Epithelial cell of proximal tubule (primary cell): Measurements from ENCODE around the gene B3GALT5. TPM values are rescaled to one million over a fixed set of nuclear protein-coding genes. Genes with fewer than 3 reads are reported as not detected.
A peak's percentile ranks its signal among the peaks of the same experiment; 100 is the strongest.

ENCODE experiments used
- DNase-seq: peaks from one replicate; pipeline ENCODE4 v3.0.0-alpha.2; 2011; ENCODE audit warnings: low read depth
- H3K4me3 ChIP-seq: 2 replicates; pipeline ENCODE4 v1.5.1; 2011; ENCODE audit warnings: low read depth, mild to moderate bottlenecking, low read length
- total RNA-seq: library from RNA; depleted of rRNA; stranded (reverse); fragments of >200 nt; gene quantifications from 2 replicates; pipeline ENCODE4 v1.2.3, GENCODE V29; 2015
- TF ChIP-seq, protein P1 (sequence below): conservative IDR thresholded peaks from 2 replicates; pipeline ENCODE4 v1.5.1; 2012; ENCODE audit warnings: low read depth, mild to moderate bottlenecking, low read length

B3GALT5 gene
- total RNA-seq, 1 donor from 2014 or later, result 3.6 TPM

DNA sequence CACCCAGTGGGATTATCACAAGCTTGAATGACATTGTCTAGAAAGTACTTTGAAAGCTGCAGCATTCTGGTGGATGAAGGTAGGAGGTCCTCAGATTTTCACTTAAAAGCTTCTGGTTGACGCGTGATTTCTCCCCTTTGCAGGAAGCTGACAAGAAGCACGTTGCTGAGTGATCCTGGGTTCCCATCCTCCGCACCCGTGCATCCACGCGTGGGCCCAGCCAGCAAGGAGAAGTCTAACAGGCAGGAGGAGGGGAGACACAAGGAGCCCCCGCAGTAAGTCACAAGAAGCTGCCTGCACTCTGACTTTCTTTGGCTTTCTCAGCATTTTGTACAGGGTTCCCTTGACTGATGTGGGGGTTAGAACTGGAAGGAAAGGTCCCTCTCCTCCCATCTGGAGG is 7.8 kb upstream of the B3GALT5 start:
- DNase-seq, result no peak
- H3K4me3 ChIP-seq, result no peak overlapping the region
- TF ChIP-seq, protein P1, sequence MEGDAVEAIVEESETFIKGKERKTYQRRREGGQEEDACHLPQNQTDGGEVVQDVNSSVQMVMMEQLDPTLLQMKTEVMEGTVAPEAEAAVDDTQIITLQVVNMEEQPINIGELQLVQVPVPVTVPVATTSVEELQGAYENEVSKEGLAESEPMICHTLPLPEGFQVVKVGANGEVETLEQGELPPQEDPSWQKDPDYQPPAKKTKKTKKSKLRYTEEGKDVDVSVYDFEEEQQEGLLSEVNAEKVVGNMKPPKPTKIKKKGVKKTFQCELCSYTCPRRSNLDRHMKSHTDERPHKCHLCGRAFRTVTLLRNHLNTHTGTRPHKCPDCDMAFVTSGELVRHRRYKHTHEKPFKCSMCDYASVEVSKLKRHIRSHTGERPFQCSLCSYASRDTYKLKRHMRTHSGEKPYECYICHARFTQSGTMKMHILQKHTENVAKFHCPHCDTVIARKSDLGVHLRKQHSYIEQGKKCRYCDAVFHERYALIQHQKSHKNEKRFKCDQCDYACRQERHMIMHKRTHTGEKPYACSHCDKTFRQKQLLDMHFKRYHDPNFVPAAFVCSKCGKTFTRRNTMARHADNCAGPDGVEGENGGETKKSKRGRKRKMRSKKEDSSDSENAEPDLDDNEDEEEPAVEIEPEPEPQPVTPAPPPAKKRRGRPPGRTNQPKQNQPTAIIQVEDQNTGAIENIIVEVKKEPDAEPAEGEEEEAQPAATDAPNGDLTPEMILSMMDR, result no peak

DNA sequence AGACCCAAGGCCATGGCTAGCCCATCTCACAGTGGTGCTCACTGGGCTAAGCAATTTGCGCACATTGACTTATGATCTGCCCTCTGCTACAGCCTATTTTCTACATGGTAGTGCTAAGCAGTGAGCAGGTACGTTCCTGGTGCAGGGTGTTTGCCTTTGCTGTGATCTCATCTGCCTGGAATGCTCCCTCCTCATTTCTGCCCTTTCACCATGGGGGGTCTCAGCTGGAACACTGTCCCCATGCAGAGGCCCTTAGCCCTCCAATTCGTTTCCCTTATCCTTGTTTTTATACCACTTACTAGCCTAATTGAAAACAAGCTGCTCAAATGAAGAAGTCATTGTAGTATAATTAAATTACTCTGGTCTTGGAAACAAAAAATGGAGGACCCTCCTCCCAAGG is 2.0 kb upstream of the B3GALT5 start:
- no peak for DNase-seq
- TF ChIP-seq, protein P1, result no peak
- no peak overlapping the region for H3K4me3 ChIP-seq

DNA sequence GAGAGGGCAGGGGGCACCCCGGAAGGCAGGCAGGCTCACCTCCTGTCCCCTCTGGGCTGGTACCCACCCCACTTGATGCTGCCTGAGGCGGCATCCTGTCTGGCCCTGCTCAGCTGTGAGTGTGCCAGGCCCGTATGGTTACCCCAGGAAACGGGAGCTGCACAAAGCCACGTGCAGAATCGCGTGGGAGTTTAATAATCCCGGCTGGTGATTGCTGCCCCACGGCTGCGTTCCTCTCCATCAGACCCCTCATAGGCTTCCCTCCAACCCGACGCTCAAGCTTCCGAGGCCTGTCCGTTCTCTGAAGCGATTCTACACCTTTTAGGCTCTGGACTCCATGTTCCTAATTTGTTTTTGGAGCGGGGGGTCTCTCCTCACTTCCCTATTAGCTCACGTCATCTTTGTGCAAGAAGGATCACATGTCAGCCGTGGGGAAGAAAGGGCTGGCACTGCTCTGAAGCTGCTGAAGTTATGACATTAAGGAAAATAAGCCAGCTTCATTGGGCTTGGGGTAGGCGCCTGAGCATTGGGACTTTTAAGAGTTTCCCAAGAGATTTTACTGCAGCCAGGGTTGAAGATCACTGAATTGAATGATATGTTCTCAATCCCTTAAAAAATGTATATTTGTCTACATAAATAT is 1.1 kb upstream of the B3GALT5 start:
- no peak overlapping the region for H3K4me3 ChIP-seq
- TF ChIP-seq, protein P1, result no peak
- no peak for DNase-seq

DNA sequence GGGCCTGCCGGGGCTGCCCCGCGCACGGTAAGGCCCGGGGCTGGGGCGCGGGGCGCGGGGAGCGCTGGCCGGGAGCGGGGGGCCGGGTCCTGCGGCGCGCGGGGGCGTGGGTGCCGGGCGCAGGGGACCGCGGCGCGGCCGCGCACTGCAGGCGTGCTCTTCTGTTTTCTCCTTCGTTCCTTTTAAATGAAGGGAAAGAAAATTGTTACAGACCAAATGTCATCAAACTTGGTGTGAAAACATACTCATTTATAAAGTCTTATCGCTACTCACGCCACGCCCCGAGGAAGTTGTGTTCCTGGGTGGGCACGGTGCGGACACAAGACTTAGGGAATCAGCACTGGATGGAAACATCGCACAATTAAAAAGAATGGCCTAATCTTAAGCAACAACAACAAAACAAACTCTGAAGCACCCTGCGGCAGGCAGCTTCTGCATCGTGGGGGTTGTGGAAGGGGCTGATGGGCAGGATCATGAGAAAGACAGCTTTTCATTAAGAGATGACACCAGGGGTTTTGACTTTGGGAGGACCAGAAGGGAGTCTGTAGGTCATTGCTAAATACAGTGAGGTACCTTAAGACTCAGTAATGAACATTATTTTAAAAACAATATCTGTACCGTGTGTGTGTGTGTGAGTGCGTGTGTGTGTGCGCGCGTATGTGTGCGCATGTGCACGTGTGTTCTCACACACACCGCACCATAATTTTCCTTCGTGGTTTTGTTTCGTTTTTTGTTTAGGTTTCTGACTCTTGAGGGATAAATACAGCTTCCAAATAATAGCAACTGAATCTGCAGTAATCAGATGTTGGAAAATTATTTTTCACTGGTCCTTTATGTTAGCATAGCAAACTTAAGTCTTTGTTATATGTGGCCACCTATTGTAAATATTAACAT is 548 bp downstream of the B3GALT5 start:
- H3K4me3 ChIP-seq, result peak overlapping the region; percentile 33
- TF ChIP-seq, protein P1, result no peak
- no peak for DNase-seq

DNA sequence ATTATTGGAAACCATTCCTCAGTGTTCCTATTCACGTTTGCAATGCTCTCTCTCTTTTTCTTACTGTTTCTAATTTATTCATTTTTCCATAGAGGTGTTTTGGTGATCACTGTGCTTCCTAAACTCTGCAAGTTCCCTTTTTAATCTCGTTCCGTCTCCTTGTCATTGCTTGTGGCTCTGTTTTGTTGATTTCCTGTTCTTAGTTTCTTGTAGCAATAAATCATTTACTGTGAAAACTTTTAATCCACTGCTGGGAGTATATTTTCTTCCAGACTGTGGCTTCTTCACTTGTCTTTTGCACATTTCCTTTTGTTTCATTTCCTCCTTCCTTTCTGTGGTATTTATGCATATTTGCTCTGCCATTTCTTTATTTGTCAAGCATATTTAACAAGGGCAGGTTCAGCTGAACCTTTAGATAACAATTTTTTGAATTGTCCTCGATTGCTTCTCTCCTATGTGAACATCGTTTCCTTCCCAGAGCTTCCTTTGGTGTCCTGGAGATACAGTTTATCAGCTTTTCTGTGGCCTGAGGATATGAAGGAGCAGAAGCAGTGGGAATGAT is 3.6 kb downstream of the B3GALT5 start:
- DNase-seq, result no peak

DNA sequence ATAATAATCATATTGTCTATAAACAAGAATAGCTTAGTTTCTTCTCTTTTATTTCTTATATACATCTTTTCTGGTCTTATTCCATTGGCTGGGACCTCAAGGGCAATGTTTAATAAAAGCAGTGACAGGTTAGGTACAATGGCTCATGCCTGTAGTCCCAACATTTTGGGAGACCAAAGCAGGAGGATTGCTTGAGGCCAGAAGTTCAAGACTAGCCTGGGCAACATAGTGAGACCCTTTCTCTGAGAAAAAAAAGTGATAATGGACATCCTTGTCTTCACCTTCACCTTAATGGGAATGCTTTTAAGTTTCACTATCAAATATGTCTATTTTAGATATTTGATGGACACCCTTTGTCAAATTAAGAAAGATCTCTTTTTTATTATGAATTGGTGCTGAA is 8.1 kb downstream of the B3GALT5 start:
- TF ChIP-seq, protein P1, result no peak
- DNase-seq, result no peak
- no peak overlapping the region for H3K4me3 ChIP-seq

More for the DNA sequence above, 3.6 kb downstream of the B3GALT5 start:
- TF ChIP-seq, protein P1, result no peak
- no peak overlapping the region for H3K4me3 ChIP-seq
